Measurements from ENCODE around the gene CXADR.
"Not testable (repeated sequence)": the region's sequence is repeated elsewhere in the genome, so short reads cannot be mapped to it uniquely, and the experiment has no call there.

CXADR gene

DNA sequence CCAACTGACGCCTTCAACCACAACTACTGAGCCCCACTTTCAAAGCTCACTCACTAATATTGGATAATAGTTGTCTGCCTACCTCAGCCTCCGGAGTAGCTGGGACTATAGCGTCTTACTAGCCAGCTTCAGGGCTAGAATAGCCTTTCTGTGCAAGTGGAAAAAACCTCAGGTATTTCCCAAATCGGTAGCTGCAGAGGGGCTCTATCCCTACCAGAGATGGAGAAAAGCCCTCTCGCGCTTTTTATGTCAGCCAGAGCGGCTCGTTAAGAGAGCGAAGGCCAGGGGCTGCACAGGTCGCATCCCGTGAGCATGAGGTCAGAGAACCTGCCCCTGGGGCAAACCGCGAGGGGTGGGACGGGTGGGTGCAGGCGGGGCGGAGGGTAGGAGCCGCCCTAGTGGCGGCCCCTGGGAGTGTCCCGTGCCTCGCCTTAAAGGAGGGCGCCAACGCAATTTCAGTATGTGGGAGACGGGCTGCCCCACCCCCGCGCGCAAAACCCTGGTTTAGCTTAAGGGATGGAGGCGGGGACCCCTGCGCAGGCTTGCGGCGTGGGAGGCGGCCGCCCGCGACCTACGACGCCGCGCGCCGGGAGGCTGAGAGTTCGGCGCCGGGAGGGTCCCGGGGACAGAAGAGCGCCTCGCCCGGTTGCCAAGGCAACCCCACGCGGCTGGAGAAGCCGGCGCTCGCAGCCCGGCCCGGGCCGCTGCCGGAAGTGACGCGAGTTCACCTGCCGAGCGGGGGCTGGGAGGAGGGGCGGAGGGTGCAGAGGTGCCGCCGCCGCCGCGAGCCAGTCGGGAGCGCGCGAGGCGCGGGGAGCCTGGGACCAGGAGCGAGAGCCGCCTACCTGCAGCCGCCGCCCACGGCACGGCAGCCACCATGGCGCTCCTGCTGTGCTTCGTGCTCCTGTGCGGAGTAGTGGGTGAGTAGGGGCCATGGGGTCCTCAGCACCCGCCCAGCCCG is at the start of gene CXADR:
Gene CXADR (plus strand): TSS at position 791 of the 961 bp plus-strand sequence. CDS start 87 bp downstream, at position 878.
- DNase-seq (ENCODE audit: low read depth): peak; percentile 34

- DNase-seq (ENCODE audit: low read depth): no peak
Measured at GRCh38 chr21:17466166-17466565, 46.7 kb upstream of the CXADR start.

DNA sequence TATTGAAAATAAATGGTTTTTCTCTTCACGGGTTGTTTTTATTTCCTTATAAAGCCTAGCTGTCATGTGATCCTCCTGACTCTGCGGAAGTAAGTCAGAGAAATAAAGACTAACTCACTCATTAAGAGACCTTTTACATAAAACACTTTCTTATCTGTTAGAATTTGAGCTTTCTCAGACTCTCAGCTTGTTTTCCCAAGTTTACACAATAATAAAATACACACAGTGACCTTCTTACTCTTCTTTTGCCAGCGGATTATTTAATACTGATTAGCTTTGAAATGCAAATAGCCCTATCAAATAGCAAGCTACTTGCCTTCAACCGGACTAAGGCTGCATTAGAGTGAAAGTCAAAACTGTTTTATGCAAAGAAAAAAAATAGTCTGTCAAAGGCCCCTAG is 45.5 kb upstream of the CXADR start:
- no peak for DNase-seq (ENCODE audit: low read depth)

- no peak for DNase-seq (ENCODE audit: low read depth)
Measured at GRCh38 chr21:17467829-17468228, 45.0 kb upstream of the CXADR start.

DNA sequence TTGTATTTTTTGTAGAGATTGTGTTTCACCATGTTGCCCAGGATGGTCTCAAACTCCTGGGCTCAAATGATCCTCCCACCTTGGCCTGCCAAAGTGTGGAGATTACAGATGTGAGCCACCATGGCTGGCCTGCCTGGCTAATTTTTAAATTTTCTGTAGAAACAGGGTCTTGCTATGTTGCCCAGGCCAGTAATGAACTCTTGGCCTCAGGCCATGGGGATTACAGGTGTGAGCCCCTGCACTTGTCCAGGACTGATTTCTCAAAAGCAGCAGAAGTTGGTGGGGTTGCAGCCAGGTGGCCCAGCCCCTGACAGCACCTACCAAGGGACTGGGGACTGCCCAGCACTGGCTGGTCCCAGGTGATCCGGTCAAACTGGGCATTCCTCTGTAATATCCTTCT is 44.1 kb upstream of the CXADR start:
- no peak for DNase-seq (ENCODE audit: low read depth)

DNA sequence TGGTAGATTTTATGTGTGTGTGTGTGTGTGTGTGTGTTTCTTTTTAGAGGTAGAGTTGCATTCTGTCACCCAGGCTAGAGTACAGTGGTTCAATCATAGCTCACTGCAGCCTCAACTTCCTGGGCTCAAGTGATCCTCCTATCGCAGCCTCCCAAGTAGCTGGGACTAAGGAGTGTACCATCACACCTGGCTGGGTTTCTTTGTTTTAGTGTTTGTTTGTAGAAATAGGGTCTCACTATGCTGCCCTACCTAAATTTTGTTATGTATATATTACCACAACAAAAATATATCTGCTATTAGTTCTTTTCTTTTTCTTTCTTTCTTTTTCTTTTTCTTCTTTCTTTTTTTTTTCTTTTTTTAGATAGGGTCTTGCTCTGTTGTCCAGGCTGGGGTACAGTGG is 43.1 kb upstream of the CXADR start:
- DNase-seq (ENCODE audit: low read depth): no peak

DNA sequence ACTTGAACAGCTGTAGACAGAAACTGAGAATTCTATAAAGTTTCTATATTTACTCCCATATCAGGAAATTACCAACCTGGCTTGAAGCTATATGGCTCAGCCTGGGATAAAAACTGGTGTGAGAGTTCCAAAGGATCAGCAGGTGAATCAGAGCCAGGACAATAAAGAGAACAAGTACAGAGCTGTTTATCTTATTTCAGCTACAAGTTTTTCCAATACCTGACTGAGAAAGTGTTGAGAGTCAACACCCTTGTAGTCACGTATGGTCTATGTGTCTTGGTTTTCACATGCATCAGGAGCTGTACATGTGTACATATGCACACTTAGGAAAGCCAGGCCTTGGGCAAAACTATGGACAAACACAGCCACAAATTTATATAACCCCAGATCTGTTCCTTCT is 40.7 kb upstream of the CXADR start:
- DNase-seq (ENCODE audit: low read depth): no peak

DNA sequence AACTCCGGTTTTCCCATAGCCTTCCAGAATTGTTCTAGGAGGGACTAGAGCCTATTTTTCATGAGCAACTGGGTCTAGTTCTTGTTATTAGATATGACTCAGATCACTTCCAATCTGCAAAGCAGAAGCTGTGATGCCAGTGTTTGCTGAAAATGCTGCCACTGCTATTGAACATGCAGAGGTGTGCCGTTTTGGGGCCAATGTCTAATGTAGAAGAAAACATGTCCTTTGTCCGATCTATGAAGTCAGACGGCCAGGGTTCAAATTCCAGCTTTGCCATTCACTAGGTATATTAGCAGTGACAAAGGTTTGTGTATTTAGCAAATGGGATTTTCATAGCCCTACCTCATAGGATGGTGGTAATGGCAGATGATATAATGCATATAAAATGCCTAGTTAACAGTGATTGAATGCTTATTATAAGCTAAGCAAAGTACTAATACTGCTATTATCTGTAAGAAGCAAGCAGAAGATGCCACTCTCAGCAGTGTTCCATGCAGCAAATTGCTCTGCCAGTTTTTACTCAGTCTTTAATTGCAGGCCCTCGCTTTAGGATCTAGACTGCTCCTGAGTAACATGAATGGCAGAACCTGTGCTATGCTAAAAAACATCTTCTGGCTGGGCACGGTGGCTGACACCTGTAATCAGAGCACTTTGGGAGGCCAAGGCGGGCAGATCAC is 40.1 kb upstream of the CXADR start:
- DNase-seq (ENCODE audit: low read depth): no peak

GRCh38 chr21:17476006-17476405 is 36.8 kb upstream of the CXADR start:
- DNase-seq (ENCODE audit: low read depth): no peak

DNA sequence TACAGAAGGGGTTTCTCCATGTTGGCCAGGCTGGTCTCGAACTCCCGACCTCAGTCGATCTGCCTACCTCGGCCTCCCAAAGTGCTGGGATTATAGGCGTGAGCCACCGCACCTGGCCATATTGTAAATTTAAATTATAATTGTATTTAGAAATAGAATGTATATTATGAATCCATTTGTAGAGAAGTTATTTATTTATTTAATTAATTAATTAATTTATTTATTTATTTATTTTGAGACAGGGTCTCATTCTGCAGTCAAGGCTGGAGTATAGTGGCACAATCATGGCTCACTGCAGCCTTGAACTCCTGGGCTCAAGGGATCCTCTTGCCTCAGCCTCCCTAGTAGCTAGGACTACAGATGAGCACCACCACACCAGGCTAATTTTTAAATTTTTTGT is 34.7 kb upstream of the CXADR start:
- DNase-seq (ENCODE audit: low read depth): not testable (repeated sequence)

DNA sequence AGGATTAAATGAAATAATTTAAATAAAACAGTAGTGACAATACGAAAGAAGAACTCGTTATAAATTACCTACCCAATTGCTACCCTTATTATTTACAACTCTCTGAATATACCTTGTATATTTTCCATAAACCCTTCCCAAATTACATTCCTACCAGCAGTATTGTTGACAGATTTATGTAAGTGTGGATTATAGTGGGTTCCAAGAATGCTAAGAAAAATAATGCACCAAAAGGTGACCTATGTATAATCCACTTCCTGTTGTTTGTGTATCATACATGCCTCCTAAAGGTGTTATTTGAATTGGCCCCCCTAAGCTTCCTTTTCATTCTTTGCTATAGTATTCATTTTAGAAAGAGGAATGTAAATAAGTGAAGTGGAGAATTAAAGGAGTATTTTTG is 33.2 kb upstream of the CXADR start:
- no peak for DNase-seq (ENCODE audit: low read depth)

DNA sequence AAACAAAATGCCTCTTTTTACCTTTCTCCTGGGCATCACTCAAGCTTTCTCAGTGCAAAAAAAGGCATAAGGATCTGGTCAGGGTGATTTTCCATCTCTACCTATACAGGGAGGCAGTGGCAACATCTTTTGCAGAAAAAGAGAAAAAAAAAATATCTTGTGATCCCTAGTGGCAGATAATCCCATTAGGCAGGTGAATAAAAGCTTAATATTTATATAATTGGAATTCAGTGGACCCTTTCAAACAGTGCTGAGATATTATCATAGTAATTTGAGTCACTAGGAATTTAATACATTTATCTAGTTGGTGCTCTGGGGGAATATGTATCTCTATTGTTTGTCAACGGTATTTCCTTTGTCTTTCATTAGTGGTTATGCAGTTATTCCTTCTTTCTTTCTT is 29.9 kb upstream of the CXADR start:
- DNase-seq (ENCODE audit: low read depth): no peak

DNA sequence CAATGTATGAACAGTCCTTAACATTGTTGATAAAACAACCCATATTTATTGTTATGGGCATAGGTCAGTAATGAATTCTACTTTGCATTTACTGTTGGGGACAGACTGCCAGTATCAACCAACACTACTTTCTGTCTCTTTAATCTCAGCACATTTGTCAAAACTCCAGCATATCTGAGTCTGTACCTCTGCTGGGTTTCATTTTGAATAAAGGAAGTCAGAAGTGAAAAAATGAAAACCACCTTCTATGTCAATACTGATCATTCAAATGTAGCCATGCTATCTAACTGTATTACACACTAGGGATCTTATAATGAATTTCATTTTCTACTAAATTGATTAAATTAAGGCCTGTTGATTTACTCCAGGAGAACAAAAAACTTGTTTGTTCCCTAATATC is 24.2 kb upstream of the CXADR start:
- no peak for DNase-seq (ENCODE audit: low read depth)

DNA sequence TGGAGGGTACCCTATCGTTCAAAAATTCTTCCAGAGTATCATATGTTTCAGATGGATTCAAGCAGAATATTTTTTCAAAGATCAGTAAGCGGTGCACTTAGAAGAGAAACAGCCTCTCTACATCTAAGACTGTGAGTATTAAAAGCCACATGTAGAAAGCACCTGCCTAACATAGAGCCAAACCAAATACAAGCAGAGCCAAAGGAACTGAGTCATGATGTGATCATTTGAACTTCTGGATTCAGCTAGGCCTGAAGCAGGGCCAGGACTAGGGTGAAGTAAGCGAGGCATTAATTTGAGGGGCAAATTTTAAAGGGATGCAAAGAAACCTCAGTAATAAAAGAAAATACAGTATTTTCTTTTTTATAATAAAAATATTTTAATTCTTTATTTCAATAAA is 23.3 kb upstream of the CXADR start:
- not testable (repeated sequence) for DNase-seq (ENCODE audit: low read depth)

- DNase-seq (ENCODE audit: low read depth): no peak
Measured at GRCh38 chr21:17491716-17492414, 21.0 kb upstream of the CXADR start.

GRCh38 chr21:17492415-17493168 is 20.3 kb upstream of the CXADR start:
- no peak for DNase-seq (ENCODE audit: low read depth)

DNA sequence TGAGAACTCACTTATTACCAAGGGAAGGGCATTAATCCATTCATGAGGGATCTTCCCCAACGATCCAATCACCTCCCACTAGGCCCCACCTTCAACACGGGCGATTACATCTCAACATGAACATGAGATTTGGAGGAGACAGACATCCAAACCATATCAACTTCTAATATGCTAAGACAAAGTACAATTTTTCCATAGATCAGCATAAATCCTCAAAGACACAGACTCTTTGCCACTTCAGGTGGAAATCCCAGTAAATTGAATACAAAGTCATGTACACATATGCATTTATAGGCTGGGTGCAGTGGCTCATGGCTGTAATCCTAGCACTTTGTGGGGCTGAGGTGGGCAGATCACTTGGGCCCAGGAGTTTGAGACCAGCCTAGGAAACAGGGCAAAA is 18.8 kb upstream of the CXADR start:
- DNase-seq (ENCODE audit: low read depth): no peak

- no peak for DNase-seq (ENCODE audit: low read depth)
Measured at GRCh38 chr21:17495680-17496079, 17.2 kb upstream of the CXADR start.

- DNase-seq (ENCODE audit: low read depth): no peak
Measured at GRCh38 chr21:17497316-17497715, 15.5 kb upstream of the CXADR start.

DNA sequence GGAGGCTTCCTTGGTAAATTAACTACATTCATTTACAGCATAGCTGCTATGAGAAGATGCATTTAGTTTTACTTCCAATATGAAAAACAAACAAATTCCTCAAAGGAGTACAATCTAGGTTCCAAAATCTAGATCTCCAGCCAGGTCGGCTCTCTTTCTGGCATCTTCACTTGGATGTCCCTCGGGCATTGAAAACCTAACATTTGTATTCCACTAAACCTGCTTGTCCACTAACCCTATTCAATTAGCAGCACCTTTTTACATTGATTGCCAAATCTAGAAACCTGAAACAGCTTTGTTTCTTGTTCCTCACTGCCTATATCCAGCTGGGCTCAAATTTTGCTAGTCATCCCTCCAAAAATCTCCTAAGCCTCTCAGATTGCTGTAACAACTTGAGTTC is 14.3 kb upstream of the CXADR start:
- no peak for DNase-seq (ENCODE audit: low read depth)

DNA sequence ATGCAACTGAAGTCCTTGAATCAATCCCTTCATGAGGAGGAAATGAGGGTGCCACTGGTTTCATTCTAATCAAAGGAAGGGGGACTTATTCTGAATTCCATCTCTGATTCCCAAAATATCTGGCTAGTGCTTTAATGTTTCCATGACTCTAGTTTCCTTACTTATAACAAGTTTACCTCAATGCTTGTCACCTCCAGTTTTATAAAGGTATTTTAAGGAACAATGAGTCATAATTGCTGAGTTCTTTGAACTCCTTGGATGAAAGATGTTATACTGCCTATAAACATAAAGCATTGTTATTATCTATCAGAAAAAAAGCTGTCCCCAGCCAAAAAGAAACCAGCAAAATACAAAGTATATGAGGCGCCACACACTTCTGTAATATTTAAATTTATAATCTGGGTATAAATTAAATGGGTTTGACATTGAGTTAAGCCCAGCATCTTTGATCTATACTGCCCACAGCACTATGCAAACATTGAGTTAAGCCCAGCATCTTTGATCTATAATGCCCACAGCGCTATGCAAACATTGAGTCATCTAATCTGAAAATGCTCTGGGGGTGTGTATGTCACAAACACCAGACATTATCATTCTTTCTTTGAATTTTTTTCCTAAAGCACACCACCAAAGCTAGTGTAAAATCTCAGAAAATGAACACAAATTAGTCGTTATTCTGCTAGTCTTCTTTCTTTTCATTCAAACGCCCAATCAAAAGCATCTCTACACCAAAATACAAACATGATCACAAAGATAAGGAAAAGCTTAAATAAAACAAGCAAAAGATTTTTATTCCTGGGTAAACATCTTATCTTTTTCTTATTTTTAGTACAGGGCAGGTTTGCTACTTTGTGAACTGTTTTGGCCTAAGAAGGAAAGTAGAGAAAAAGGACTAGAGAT is 11.5 kb upstream of the CXADR start:
- DNase-seq (ENCODE audit: low read depth): no peak
